ENCODE measurements around the gene NENF.

NENF gene

GRCh38 chr1:212415107-212415841 lies 17.4 kb upstream of the NENF start:
- no peaks in the 10 kb centered on the region for H3K9me2 ChIP-seq (replicated peaks; ENCODE audit: low read depth, low read length)
- no peaks in the 10 kb centered on the region for H3K9me3 ChIP-seq (ENCODE audit: insufficient read depth, low read depth, low read length)
- peaks cover 47% of the 10 kb centered on the region for H3K4me1 ChIP-seq (ENCODE audit: insufficient read depth, low read length, poor library complexity, severe bottlenecking)
- H3F3A ChIP-seq (ENCODE audit: low read depth), result 0 out of 2 replicates have a peak, but pooled peaks cover 5% of the 10 kb centered on the region
- peaks cover 9% of the 10 kb centered on the region for H4K20me1 ChIP-seq (ENCODE audit: insufficient read depth, low read length, poor library complexity, severe bottlenecking)
- peaks cover 8% of the 10 kb centered on the region; the same call in 1 of the 2 replicates for H3K36me3 ChIP-seq (ENCODE audit: insufficient read depth, low read length)
- peak overlapping the region; percentile 90 for H2AFZ ChIP-seq (ENCODE audit: low read length)
- no peak for TF ChIP-seq EZH2phosphoT487 (IDR thresholded peaks at IDR 0.05; ENCODE audit: borderline replicate concordance)
- TF ChIP-seq CTCF (conservative IDR thresholded peaks at IDR 0.05; ENCODE audit: low read length), result no peak
- H3K27me3 ChIP-seq (ENCODE audit: insufficient read depth, low read length, poor library complexity, severe bottlenecking), result no peaks in the 10 kb centered on the region
- H3K4me3 ChIP-seq (ENCODE audit: low read length, poor library complexity, severe bottlenecking), result peak overlapping the region; percentile 82
- H3K79me2 ChIP-seq (ENCODE audit: insufficient read depth, low read length), result peaks cover 44% of the 10 kb centered on the region
- H3K4me2 ChIP-seq (ENCODE audit: low read depth, low read length, poor library complexity, severe bottlenecking), result peak overlapping the region; percentile 99
- peak overlapping the region; percentile 74 for H3K9ac ChIP-seq (ENCODE audit: low read depth, low read length, poor library complexity, severe bottlenecking)

GRCh38 chr1:212421165-212421564 lies 11.6 kb upstream of the NENF start:
- Histone ChIP-seq H3K79me2 (ENCODE audit: insufficient read depth, low read length) (no peaks in the 10 kb centered on the region), H3K4me3 (ENCODE audit: low read length, poor library complexity, severe bottlenecking) (no peak overlapping the region), H3K9me3 (ENCODE audit: insufficient read depth, low read depth, low read length) (no peaks in the 10 kb centered on the region), H3K27me3 (ENCODE audit: insufficient read depth, low read length, poor library complexity, severe bottlenecking) (no peaks in the 10 kb centered on the region), H2AFZ (ENCODE audit: low read length) (no peak overlapping the region), H4K20me1 (ENCODE audit: insufficient read depth, low read length, poor library complexity, severe bottlenecking) (no peaks in the 10 kb centered on the region), H3K4me2 (ENCODE audit: low read depth, low read length, poor library complexity, severe bottlenecking) (no peak overlapping the region), H3F3A (ENCODE audit: low read depth) (no peaks in the 10 kb centered on the region), H3K4me1 (ENCODE audit: insufficient read depth, low read length, poor library complexity, severe bottlenecking) (peaks cover 1% of the 10 kb centered on the region), H3K9ac (ENCODE audit: low read depth, low read length, poor library complexity, severe bottlenecking) (no peak overlapping the region), H3K9me2 (replicated peaks; ENCODE audit: low read depth, low read length) (no peaks in the 10 kb centered on the region), H3K36me3 (ENCODE audit: insufficient read depth, low read length) (no peaks in the 10 kb centered on the region)
- TF ChIP-seq EZH2phosphoT487 (IDR thresholded peaks at IDR 0.05; ENCODE audit: borderline replicate concordance), result no peak

GRCh38 chr1:212423879-212424278 lies 8.8 kb upstream of the NENF start:
- no peak overlapping the region for H3K9ac ChIP-seq (ENCODE audit: low read depth, low read length, poor library complexity, severe bottlenecking)
- H3K9me3 ChIP-seq (ENCODE audit: insufficient read depth, low read depth, low read length), result no peaks in the 10 kb centered on the region
- H3F3A ChIP-seq (ENCODE audit: low read depth), result no peaks in the 10 kb centered on the region
- no peaks in the 10 kb centered on the region for H3K36me3 ChIP-seq (ENCODE audit: insufficient read depth, low read length)
- no peaks in the 10 kb centered on the region for H3K9me2 ChIP-seq (replicated peaks; ENCODE audit: low read depth, low read length)
- no peak for TF ChIP-seq CTCF (conservative IDR thresholded peaks at IDR 0.05; ENCODE audit: low read length)
- no peak for TF ChIP-seq EZH2phosphoT487 (IDR thresholded peaks at IDR 0.05; ENCODE audit: borderline replicate concordance)
- H3K4me2 ChIP-seq (ENCODE audit: low read depth, low read length, poor library complexity, severe bottlenecking), result no peak overlapping the region
- no peaks in the 10 kb centered on the region for H3K27me3 ChIP-seq (ENCODE audit: insufficient read depth, low read length, poor library complexity, severe bottlenecking)
- H3K4me3 ChIP-seq (ENCODE audit: low read length, poor library complexity, severe bottlenecking), result no peak overlapping the region
- no peaks in the 10 kb centered on the region for H3K79me2 ChIP-seq (ENCODE audit: insufficient read depth, low read length)
- H4K20me1 ChIP-seq (ENCODE audit: insufficient read depth, low read length, poor library complexity, severe bottlenecking), result no peaks in the 10 kb centered on the region
- no peak overlapping the region for H2AFZ ChIP-seq (ENCODE audit: low read length)
- H3K4me1 ChIP-seq (ENCODE audit: insufficient read depth, low read length, poor library complexity, severe bottlenecking), result no peaks in the 10 kb centered on the region

GRCh38 chr1:212428496-212428895 lies 4.2 kb upstream of the NENF start:
- Histone ChIP-seq H4K20me1 (ENCODE audit: insufficient read depth, low read length, poor library complexity, severe bottlenecking) (no peaks in the 10 kb centered on the region), H3K4me1 (ENCODE audit: insufficient read depth, low read length, poor library complexity, severe bottlenecking) (peaks cover 23% of the 10 kb centered on the region), H3K79me2 (ENCODE audit: insufficient read depth, low read length) (no peaks in the 10 kb centered on the region), H3K36me3 (ENCODE audit: insufficient read depth, low read length) (no peaks in the 10 kb centered on the region), H3K4me2 (ENCODE audit: low read depth, low read length, poor library complexity, severe bottlenecking) (no peak overlapping the region), H3K9me2 (replicated peaks; ENCODE audit: low read depth, low read length) (no peaks in the 10 kb centered on the region), H3F3A (ENCODE audit: low read depth) (no peaks in the 10 kb centered on the region), H3K9me3 (ENCODE audit: insufficient read depth, low read depth, low read length) (no peaks in the 10 kb centered on the region), H2AFZ (ENCODE audit: low read length) (no peak overlapping the region), H3K27me3 (ENCODE audit: insufficient read depth, low read length, poor library complexity, severe bottlenecking) (no peaks in the 10 kb centered on the region), H3K4me3 (ENCODE audit: low read length, poor library complexity, severe bottlenecking) (no peak overlapping the region), H3K9ac (ENCODE audit: low read depth, low read length, poor library complexity, severe bottlenecking) (no peak overlapping the region)
- TF ChIP-seq EZH2phosphoT487 (IDR thresholded peaks at IDR 0.05; ENCODE audit: borderline replicate concordance) (no peak), CTCF (conservative IDR thresholded peaks at IDR 0.05; ENCODE audit: low read length) (no peak)
